Activated T-helper 2 cell treated with anti-CD3 and anti-CD28 coated beads, Interferon-gamma antibody, Interleukin-2, Interleukin-4, amounts not matched to agents 10 μg/mL and 5 μg/mL and 100 μg/mL, durations not matched to agents 14 hours and 24 hours and 36 hours (primary cell): ENCODE data around the gene DMD. TPM values are rescaled to one million over a fixed set of nuclear protein-coding genes. Genes with fewer than 3 reads are reported as not detected.

Experiments
- DNase-seq: peaks from one replicate; pipeline ENCODE4 v3.0.0; 2021; ENCODE audit warnings: low spot score
- H3K27ac Mint-ChIP-seq: one replicate; pipeline ENCODE4 v1.8.0; 2021; ENCODE audit warnings: mixed read lengths
- H3K27me3 Mint-ChIP-seq: one replicate; pipeline ENCODE4 v1.8.0; 2021; ENCODE audit warnings: low read depth, mixed read lengths
- H3K36me3 Mint-ChIP-seq: one replicate; pipeline ENCODE4 v1.8.0; 2021; ENCODE audit warnings: low read depth, mixed read lengths
- H3K4me1 Mint-ChIP-seq: one replicate; pipeline ENCODE4 v1.8.0; 2021; ENCODE audit warnings: low read depth, mixed read lengths
- H3K4me3 Mint-ChIP-seq: one replicate; pipeline ENCODE4 v1.8.0; 2021; ENCODE audit warnings: low read depth, mild to moderate bottlenecking, moderate library complexity, mixed read lengths
- H3K9me3 Mint-ChIP-seq: one replicate; pipeline ENCODE4 v1.8.0; 2021; ENCODE audit warnings: mixed read lengths
- intact Hi-C: fragments of 100-400 bp; cut with micrococcal nuclease; formaldehyde crosslinking; loops from one replicate; pipeline ENCODE4 v1.15.1; 2023
- total RNA-seq: library from RNA; stranded (reverse); gene quantifications from 2 replicates; pipeline ENCODE4 v1.2.3, GENCODE V29; 2022

Gene DMD
- total RNA-seq, 1 donor from 2014 or later, result 0.84 TPM

GRCh38 chrX:31269914-31270313, 1941.4 kb downstream of the DMD start:
- no peaks in the 10 kb centered on the region for H3K9me3 Mint-ChIP-seq
- no peak overlapping the region for H3K27ac Mint-ChIP-seq
- H3K4me1 Mint-ChIP-seq, result no peaks in the 10 kb centered on the region
- H3K4me3 Mint-ChIP-seq, result no peak overlapping the region
- no peak for DNase-seq
- intact Hi-C loops, result no loop called here
- peaks cover 32% of the 10 kb centered on the region for H3K27me3 Mint-ChIP-seq
- H3K36me3 Mint-ChIP-seq, result no peaks in the 10 kb centered on the region

- Mint-ChIP-seq H3K27ac (no peak overlapping the region), H3K27me3 (peaks cover 36% of the 10 kb centered on the region)
- intact Hi-C loops, result no loop called here
Observed at GRCh38 chrX:31268359-31268758, 1943.0 kb downstream of the DMD start.

GRCh38 chrX:31266203-31267076, 1944.9 kb downstream of the DMD start:
- Mint-ChIP-seq H3K4me1 (no peaks in the 10 kb centered on the region), H3K27ac (no peak overlapping the region), H3K27me3 (peaks cover 40% of the 10 kb centered on the region), H3K9me3 (no peaks in the 10 kb centered on the region), H3K36me3 (no peaks in the 10 kb centered on the region), H3K4me3 (peak overlapping the region; percentile 33)
- intact Hi-C loops, result no loop called here
- DNase-seq, result no peak

More at GRCh38 chrX:31268359-31268758, 1943.0 kb downstream of the DMD start:
- Mint-ChIP-seq H3K36me3 (no peaks in the 10 kb centered on the region), H3K4me3 (no peak overlapping the region), H3K4me1 (no peaks in the 10 kb centered on the region), H3K9me3 (no peaks in the 10 kb centered on the region)
- no peak for DNase-seq

GRCh38 chrX:31265383-31265782, 1946.0 kb downstream of the DMD start:
- Mint-ChIP-seq H3K36me3 (no peaks in the 10 kb centered on the region), H3K27ac (no peak overlapping the region), H3K9me3 (no peaks in the 10 kb centered on the region), H3K27me3 (peaks cover 36% of the 10 kb centered on the region), H3K4me1 (no peaks in the 10 kb centered on the region), H3K4me3 (no peak overlapping the region)
- DNase-seq, result no peak
- intact Hi-C loops, result no loop called here

- Mint-ChIP-seq H3K4me3 (no peak overlapping the region), H3K4me1 (no peaks in the 10 kb centered on the region), H3K27me3 (peaks cover 12% of the 10 kb centered on the region), H3K27ac (no peak overlapping the region), H3K36me3 (no peaks in the 10 kb centered on the region), H3K9me3 (no peaks in the 10 kb centered on the region)
- DNase-seq, result no peak
- intact Hi-C loops, result no loop called here
Observed at GRCh38 chrX:31260351-31260750, 1951.0 kb downstream of the DMD start.

- H3K4me3 Mint-ChIP-seq, result no peak overlapping the region
- no peak overlapping the region for H3K27ac Mint-ChIP-seq
- H3K27me3 Mint-ChIP-seq, result peaks cover 4% of the 10 kb centered on the region
- no peaks in the 10 kb centered on the region for H3K36me3 Mint-ChIP-seq
- H3K9me3 Mint-ChIP-seq, result no peaks in the 10 kb centered on the region
- no peaks in the 10 kb centered on the region for H3K4me1 Mint-ChIP-seq
- intact Hi-C loops, result no loop called here
- DNase-seq, result no peak
Observed at GRCh38 chrX:31258166-31258565, 1953.2 kb downstream of the DMD start.

- no peak for DNase-seq
- Mint-ChIP-seq H3K4me1 (no peaks in the 10 kb centered on the region), H3K9me3 (no peaks in the 10 kb centered on the region), H3K4me3 (no peak overlapping the region), H3K36me3 (no peaks in the 10 kb centered on the region), H3K27ac (no peak overlapping the region), H3K27me3 (no peaks in the 10 kb centered on the region)
- intact Hi-C loops, result no loop called here
Observed at GRCh38 chrX:31255310-31256033, 1955.9 kb downstream of the DMD start.

GRCh38 chrX:31252133-31252532, 1959.2 kb downstream of the DMD start:
- no peak overlapping the region for H3K27ac Mint-ChIP-seq
- intact Hi-C loops, result no loop called here
- H3K9me3 Mint-ChIP-seq, result no peaks in the 10 kb centered on the region

GRCh38 chrX:31251336-31251735, 1960.0 kb downstream of the DMD start:
- no peaks in the 10 kb centered on the region for H3K4me1 Mint-ChIP-seq
- no peaks in the 10 kb centered on the region for H3K9me3 Mint-ChIP-seq
- H3K36me3 Mint-ChIP-seq, result no peaks in the 10 kb centered on the region
- DNase-seq, result no peak
- no peaks in the 10 kb centered on the region for H3K27me3 Mint-ChIP-seq
- intact Hi-C loops, result no loop called here
- H3K4me3 Mint-ChIP-seq, result no peak overlapping the region
- H3K27ac Mint-ChIP-seq, result no peak overlapping the region

More at GRCh38 chrX:31252133-31252532, 1959.2 kb downstream of the DMD start:
- no peaks in the 10 kb centered on the region for H3K27me3 Mint-ChIP-seq
- no peak overlapping the region for H3K4me3 Mint-ChIP-seq
- no peaks in the 10 kb centered on the region for H3K36me3 Mint-ChIP-seq
- DNase-seq, result no peak
- H3K4me1 Mint-ChIP-seq, result no peaks in the 10 kb centered on the region

GRCh38 chrX:31245714-31246113, 1965.6 kb downstream of the DMD start:
- no peaks in the 10 kb centered on the region for H3K36me3 Mint-ChIP-seq
- intact Hi-C loops, result no loop called here

GRCh38 chrX:31243804-31244203, 1967.5 kb downstream of the DMD start:
- DNase-seq, result no peak
- H3K9me3 Mint-ChIP-seq, result no peaks in the 10 kb centered on the region
- intact Hi-C loops, result no loop called here
- no peak overlapping the region for H3K4me3 Mint-ChIP-seq
- H3K27me3 Mint-ChIP-seq, result no peaks in the 10 kb centered on the region
- H3K27ac Mint-ChIP-seq, result no peak overlapping the region
- H3K36me3 Mint-ChIP-seq, result no peaks in the 10 kb centered on the region
- no peaks in the 10 kb centered on the region for H3K4me1 Mint-ChIP-seq

More at GRCh38 chrX:31245714-31246113, 1965.6 kb downstream of the DMD start:
- H3K27ac Mint-ChIP-seq, result no peak overlapping the region
- H3K4me1 Mint-ChIP-seq, result no peaks in the 10 kb centered on the region
- H3K9me3 Mint-ChIP-seq, result no peaks in the 10 kb centered on the region
- no peak overlapping the region for H3K4me3 Mint-ChIP-seq
- no peak for DNase-seq
- no peaks in the 10 kb centered on the region for H3K27me3 Mint-ChIP-seq

- Mint-ChIP-seq H3K27me3 (no peaks in the 10 kb centered on the region), H3K27ac (no peak overlapping the region), H3K4me3 (no peak overlapping the region), H3K4me1 (no peaks in the 10 kb centered on the region), H3K36me3 (no peaks in the 10 kb centered on the region), H3K9me3 (no peaks in the 10 kb centered on the region)
- no peak for DNase-seq
- intact Hi-C loops, result no loop called here
Observed at GRCh38 chrX:31240982-31241381, 1970.4 kb downstream of the DMD start.

- Mint-ChIP-seq H3K36me3 (no peaks in the 10 kb centered on the region), H3K4me1 (no peaks in the 10 kb centered on the region), H3K27ac (no peak overlapping the region), H3K4me3 (no peak overlapping the region), H3K9me3 (no peaks in the 10 kb centered on the region), H3K27me3 (peaks cover 2% of the 10 kb centered on the region)
- intact Hi-C loops, result no loop called here
- no peak for DNase-seq
Observed at GRCh38 chrX:31237189-31237588, 1974.2 kb downstream of the DMD start.
